HG03139 (cell line): ENCODE data around the gene RSAD1.

Experiments
- ATAC-seq: cut with Tn5 transposase; IDR thresholded peaks from one replicate; pipeline ENCODE4 v1.9.1; 2021; ENCODE audit not compliant: unreplicated experiment

Gene RSAD1

GRCh38 chr17:50517011-50517410 is 38.4 kb downstream of the RSAD1 start:
- ATAC-seq: no peak

GRCh38 chr17:50517504-50518383 is 39.1 kb downstream of the RSAD1 start:
- no peak for ATAC-seq

- ATAC-seq: no peak
Measured at GRCh38 chr17:50518384-50519023, 39.8 kb downstream of the RSAD1 start.

- no peak for ATAC-seq
Measured at GRCh38 chr17:50519141-50519834, 40.6 kb downstream of the RSAD1 start.

GRCh38 chr17:50520483-50520882 is 41.8 kb downstream of the RSAD1 start:
- no peak for ATAC-seq

DNA sequence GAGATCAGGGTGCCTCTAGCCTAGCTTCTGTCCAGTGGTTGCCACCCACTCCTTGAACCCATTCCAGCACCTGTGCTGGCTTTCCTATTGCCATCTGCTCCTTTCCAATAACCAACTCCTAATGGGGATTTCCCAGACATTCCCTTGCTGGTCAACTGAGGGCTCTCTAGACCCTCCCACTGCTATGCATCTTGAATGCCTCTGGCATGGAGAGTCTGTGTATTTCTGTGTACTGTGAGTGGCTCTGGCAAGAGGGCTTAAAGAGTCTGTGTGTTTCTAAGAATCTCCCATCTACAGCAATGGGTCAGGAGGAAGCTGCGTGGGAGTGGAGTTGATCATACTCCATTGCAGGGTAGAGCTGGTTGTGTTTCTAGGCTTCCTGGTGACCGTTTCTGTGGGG is 42.9 kb downstream of the RSAD1 start:
- no peak for ATAC-seq

DNA sequence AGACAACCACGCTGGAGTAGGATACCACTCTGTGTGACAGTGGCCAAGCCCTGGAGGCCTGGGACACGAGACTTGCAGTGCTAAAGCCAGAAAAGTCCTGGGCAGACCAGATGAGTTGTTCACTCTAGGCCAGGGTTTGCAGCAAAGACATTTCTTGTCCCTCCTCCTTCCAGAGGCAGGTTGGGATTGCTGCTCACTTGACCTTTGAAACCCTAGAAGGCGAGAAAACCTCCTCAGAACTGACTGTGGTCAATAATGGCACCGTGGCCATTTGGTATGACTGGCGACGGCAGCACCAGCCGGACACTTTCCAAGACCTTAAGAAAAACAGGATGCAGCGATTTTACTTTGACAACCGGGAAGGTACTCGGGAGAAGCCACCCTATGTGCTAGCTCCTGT is 44.1 kb downstream of the RSAD1 start:
- ATAC-seq: no peak

- no peak for ATAC-seq
Measured at GRCh38 chr17:50523208-50523607, 44.5 kb downstream of the RSAD1 start.

DNA sequence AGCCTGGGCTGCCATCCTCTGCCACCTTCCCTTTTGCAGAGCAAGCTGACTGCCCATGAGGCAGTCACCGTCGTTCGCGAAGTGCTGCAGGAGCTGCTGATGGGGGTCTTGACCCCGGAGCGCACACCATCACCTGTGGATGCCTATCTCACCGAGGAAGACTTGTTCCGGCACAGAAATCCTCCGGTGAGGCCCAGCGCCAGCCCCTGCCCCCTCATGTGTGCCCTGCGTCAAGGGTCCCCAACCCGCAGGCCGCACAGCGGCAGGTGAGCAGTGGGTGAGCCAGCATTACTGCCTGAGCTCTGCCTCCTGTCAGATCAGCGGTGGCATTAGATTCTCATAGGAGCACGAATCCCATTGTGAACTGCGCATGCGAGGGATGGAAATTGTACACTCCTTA is 46.2 kb downstream of the RSAD1 start:
- ATAC-seq: no peak

GRCh38 chr17:50527155-50527762 is 48.6 kb downstream of the RSAD1 start:
- no peak for ATAC-seq

DNA sequence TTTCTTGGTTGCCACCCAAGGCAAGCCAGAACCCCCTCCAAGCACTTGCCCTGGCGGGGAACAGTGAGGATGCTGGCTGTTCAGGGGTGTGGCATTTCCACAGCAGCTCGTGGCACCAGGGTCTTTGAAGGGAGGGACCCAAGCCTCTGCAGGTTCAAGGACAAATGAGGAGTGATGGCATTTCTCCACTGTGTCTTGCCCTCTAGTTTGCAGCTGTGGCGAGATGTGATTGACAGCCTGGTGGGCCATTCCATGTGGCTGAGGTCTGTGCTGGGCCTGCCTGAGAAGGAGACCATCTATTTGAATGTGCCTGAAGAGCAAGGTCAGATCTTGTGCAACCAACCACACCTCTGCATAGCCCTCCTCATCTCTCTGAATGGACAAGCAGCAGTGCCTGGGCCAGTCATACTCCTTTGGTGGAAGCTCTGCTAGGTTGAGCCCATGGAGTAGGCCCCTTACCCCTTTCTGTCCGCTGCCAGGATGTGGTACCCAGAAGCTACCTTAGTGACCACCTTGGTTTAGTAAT is 49.4 kb downstream of the RSAD1 start:
- no peak for ATAC-seq

DNA sequence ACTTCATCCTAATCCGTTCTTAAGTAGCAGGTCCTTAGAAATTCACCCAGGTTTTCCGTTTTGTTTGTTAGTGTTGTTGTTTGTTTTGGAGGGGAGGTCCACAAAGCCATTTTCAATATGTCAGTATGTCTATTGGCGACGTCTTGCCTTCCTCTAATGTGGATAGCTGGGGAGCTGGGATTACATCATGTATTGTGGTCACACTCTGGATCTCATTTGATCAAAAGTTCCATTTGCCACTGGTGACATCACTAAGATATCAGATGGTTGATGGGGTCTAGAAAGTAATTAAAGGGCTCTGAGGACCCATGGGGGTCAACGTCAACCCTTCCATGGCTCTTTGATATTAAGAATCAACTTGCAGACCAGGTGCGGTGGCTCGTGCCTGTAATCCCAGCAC is 51.2 kb downstream of the RSAD1 start:
- ATAC-seq: no peak

GRCh38 chr17:50531428-50532025 is 52.9 kb downstream of the RSAD1 start:
- ATAC-seq: no peak

DNA sequence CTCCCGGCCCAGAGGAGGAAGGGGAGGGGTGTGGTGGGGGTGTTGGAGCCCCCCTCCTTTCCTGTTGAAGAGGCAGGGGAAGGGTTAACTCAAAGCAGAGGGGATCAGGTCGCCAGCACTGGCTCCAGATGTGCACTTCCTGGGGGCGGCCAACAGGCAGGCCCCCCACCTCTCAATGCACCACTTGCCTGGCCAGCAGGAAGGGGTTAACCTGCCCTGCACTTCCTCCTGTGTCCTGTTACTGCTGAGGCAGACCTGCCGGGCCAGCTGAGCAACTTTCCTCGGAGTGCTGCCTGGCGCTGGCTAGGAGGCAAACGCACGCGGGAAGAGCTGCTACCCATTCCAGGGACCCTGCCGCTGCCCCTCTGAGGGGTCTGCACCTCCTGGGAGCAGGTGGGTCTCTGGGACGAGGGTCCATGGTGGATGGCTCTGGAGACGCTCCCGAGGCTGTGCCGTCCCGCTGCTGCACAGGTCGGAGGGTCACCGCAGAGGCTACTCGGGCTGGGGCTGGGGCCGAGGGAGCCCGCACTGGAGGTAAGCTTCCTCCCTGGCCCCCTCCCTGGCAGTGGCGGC is 53.9 kb downstream of the RSAD1 start, which contains the start of gene EPN3:
Gene EPN3, plus strand, starts transcription at position 284 of the 573 bp plus-strand sequence. CDS start 3,822 bp downstream, outside the sequence.
- no peak for ATAC-seq

GRCh38 chr17:50533185-50533584 is 54.5 kb downstream of the RSAD1 start:
- ATAC-seq: no peak

DNA sequence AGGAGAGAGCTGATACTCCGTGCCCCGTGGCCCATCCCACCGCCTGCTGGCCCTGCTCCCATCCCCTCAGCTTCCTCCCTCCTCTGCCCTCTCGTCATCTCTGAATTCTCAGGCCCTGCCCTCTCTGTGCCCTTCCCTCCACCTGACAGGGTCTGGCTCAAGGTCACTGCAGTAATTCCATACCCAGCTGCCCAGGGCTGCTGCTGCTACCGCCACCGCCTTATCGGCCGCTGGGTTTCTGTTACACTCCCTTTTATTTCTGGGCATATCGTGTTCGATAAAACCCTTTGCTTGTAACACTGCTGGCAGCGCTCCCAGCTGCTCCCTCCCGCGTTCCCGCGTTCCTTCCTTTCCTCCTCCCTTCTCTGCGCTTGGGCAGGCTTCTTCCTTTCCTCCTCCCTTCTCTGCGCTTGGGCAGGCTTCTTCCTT is 55.1 kb downstream of the RSAD1 start:
- ATAC-seq: no peak

DNA sequence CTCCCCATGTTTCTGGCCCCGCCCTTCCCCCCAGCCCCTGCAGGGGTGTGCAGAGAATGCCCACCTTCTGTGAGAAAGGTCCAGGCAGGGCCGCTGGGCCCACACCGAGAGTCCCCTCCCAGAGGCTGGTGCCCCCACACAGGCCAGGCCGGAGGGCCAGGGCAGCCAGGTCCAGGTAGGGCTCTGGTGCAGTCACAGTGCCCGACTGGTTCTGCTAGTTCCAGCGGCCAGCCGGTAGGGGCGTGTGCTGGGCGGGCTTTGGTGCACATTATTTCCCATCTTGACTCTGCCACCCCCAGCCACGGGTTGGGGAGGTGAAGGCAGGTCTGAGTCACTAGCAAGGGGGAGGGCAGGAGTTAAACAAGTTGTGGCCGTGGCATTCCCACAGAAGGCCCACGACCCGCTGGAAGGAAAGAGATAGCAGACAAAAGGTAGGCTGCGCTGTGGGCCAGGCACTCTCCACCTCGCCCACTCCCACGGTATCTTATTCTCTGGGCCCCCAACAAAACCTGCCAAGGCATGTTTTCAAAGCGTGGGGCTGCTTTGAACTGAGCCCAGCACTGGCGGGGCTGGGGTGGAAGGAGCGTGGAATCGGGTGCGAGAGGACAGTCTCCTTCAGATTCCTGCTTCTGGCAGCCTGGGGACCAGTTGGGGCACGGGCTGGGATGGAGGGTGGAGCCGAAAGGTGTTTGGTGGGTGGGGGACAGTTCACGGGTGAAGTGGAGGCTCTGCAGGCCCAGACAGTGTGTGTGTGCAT is 55.7 kb downstream of the RSAD1 start:
- ATAC-seq: no peak

DNA sequence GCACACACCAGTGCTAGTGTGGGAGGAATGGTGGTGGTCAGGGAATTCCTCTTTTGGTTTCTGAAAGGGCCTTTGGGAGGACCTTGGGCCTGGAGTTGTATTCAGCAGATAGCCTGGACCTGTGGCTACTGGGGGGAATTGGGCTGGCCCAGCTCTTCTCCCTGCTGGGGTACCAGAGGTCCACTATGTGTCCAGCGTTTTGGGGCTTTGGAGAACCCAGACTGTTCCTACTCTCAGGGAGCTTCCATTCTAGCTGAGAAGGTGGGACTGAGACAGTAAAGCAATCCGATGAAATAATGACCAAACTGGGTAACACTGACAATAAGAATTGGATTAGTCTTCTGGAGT is 56.3 kb downstream of the RSAD1 start:
- ATAC-seq: no peak

DNA sequence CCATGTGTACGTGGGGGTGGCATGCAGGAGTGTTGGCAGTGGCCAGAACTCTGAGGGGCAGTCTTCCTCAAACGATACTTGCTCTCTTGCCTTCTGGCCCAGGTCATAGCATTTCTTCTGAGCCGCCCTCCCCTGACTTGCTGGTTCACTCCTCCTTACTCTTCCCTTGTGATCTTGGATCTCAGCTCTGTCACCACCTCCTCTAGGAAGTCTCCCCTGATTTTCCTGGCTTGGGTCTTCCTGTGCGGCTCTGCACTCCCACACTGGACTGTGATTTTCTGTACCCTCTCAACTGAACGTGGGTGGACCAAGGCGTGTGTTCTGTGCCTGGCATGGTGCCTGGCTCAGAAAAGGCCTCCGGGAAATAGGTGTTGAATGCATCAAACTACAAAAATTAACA is 56.7 kb downstream of the RSAD1 start:
- no peak for ATAC-seq
